ENCODE results near the gene SCARB1.

SCARB1 gene

DNA sequence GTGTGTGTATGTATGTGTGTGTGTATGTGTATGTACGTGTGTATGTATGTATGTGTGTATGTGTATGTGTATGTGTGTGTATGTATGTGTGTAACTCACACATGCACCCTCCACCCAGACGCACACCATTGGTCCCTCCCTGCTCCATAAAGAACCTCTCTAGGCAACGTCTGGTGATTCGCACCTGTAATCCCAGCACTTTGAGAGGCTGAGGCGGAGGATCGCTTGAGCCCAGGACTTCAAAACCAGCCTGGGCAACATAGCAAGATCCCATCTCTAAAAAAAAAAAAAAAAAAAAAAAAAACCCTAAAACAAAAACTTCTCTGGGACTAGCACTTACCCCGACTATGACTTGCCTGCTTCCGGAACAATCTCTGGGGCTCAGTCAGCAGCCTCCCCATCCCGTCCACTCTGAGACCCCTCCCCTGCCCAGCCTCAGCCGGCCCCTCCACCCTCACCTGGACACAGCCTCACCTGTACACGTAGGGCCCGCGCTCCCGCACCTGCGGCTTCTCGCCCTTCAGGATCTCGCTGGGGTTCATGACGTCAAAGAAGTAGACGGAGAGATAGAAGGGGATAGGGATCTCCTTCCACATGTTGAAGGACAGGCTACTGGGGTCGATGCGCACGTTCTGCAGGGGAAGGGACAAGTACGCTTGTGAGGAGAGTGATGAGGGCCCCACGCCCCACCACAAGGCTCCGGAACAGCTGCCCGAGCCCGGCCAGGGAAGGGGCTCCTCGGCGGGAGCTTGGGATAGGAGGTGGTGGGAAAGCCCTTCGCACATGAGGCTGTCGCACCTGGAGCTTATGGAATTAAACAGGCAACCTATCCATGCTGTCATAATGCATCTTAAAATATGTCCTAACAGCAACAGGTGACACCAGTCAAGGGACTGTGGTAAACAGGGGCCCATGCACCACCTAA is 46.3 kb downstream of the SCARB1 start:
- DNase-seq: no peak

DNA sequence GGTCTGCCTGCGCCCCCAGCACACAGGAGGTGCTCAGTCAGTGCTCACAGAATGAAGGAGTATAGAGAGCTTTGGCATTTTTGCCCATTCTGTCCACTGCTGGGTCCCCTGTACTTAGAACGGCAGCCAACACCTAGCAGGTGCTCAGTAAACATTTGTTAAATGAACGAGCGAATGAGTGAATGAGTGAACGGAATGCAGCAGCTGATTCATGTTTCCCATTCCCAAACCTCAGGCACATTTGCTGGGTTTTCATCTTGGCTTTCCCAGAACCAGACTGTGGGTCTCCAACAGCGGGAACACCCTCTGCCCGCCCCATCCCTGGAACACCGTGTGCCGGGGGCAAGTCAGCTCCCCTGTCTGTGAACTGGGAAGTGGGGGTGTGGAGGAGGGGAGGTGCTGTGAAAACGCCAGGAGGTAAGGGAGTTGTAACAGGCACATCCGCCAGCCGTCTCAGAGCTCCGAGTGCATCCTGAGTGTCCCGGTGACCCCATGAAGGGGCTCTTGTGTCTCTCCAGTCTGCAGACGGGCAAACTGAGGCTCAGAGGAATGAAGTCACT is 47.3 kb downstream of the SCARB1 start:
- no peak for DNase-seq

DNA sequence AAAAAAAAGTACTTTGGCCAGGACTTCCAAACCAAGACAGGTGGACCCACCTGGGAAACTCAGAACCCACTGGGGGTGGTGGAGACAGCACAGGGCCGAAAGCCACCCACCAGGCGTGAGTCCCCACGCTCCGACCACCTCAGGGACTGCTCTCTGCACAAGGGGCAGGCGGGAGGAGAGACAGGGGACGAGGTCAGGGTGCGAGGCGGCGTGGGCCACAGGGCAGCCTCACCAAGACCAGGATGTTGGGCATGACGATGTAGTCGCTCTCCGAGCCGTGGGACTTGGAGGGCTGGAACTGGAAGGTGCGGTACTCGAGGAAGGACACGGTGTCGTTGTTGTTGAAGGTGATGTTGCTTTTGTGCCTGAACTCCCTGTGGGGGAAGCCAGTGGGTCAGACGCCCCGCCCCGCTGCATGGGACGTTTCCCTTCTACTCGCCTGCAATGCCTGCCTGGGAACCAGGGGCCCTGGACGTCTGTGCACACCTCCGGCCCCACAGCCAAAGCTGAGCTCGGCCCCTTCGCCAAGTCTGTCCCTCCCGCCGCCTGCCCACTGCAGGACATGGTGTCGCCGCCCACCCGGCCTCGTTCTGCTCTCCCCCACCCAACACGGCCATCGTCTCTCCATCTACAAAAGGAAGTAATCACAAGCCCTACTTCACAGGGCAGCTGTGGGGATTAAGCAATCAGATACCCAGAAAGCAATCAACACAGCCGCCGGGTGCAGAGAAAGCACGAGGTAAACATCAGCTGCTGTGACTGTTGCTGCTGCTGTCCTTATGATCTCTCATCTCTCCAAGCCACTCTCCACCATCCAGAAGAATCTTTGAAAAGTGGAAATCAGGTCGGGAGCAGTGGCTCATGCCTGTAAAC is 48.7 kb downstream of the SCARB1 start:
- no peak for DNase-seq

DNA sequence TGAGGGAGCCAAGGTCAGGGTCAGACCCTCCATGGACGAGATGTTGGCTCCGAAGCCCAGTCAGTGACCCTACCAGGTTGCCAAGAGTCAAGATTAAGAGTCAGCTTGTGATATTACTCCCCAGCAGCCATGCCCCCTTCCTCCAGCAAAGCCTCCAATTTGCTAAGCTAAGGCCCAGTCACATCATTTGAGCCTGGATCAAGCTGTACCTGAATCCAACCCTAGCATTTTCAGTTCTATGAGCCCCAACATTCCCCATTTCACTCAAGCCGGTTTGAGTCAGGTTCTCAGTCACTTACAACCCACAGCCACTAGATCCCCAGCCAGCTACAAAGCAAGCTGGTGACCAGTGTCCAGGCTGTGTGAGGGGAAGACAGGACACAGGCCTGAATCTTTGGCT is 49.9 kb downstream of the SCARB1 start:
- DNase-seq: no peak

DNA sequence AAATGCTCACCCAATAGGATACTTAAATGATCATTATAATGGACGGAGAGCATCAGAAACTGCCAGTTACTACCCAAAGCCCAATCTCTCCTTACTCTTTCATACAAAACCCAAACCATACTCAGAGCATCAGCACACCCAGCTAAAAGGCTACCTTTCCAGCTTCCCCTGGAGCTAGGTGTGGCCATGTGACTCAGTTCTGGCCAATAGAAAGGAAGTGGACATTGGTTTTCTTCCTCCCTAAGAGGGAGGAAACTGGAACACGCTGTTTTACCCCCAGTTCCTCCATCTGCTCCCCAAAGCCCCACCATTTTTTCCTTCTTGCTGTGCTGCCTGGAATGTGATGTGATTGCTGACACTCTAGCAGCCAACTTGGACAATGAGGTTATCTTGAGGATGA is 50.7 kb downstream of the SCARB1 start:
- DNase-seq: no peak

DNA sequence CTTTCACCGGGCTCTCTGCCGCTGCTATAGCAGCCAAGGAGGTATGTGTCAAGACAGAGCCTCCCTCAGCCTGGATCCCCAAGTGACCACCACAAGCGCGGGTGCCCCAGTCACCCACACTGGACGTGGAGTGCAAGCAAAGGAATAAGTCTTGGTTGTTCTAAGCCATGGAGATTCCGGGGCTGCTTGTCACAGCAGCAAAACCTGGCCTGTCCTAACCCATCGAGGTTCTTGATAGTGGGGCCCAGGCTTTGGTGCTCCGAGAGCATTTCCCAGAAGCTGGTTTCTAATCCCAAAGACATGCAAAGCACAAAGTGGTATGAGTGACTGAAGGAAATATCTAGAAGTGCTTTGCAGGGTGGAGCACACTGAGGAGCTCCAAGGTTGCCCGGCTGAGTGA is 51.3 kb downstream of the SCARB1 start:
- no peak for DNase-seq

DNA sequence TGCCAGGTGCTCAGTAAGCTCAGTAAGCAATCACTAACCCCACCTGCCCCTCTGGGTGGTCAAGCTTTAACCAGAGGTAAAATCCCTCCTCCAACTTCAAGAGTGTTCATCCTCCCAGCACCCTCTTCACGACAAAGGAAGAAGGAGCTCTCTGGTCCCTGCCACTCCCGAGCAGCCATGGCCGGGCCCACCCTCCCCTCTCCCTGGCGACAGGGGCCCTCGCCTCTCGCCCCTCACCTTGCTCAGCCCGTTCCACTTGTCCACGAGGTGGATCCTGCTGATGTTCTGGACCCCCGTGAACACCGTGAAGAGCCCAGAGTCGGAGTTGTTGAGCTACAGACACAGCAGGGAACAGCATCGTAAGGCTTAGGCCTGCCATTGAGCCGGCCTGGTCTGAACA is 52.0 kb downstream of the SCARB1 start:
- DNase-seq: no peak

DNA sequence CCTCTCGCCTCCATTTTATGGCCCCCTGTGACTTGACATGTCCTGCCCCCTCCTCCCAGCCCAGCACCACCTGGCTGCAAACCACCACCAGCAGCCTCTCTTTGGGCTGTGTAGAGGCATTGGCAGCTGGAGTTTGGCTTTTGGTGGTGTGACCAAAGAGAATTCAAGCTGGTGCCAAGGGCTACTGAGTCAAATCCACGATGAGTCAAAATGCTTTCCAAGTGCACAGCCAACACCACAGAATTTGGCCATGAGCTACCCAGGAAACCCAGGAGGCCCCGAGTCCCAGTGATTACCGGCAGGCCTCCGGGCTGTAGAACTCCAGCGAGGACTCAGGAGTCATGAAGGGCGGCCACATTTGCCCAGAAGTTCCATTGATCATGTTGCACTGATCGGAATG is 53.8 kb downstream of the SCARB1 start:
- no peak for DNase-seq

DNA sequence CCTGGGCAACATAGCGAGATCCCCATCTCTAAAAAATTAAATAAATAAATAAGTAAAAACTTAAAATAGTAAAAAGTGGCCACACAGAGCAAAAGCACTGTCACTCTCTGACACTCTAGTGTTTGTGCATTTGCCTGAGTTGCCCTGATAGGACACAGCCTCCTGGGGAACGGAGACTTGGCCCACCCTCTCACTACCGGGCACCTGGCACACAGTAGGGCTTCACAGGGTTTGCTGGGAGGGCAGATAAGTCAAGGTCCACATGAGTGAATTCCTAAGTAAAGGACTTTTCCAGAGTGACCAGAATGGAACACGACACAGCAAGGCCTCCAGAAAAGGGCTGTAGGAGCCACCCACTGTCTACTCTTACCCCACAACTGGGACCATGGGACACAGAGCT is 54.3 kb downstream of the SCARB1 start:
- no peak for DNase-seq

DNA sequence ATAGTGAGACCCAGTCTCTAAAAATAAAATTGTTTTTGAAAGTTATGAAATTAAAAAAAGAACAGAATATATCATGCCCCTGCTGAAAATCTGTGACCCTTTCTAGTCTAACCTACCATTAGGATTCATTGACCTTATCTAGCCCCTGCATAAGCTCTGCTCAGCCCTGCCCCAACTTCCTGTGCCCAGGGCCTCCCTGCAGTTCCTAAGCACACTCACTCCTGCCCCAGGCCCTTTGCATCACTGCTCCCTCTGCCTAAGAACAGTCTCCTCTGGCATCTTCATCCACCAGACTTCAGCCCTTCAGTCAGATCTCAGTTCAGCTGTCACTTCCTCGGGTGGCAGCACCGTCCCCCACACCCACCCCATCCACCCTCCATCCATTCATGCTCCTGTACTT is 55.4 kb downstream of the SCARB1 start:
- DNase-seq: no peak

DNA sequence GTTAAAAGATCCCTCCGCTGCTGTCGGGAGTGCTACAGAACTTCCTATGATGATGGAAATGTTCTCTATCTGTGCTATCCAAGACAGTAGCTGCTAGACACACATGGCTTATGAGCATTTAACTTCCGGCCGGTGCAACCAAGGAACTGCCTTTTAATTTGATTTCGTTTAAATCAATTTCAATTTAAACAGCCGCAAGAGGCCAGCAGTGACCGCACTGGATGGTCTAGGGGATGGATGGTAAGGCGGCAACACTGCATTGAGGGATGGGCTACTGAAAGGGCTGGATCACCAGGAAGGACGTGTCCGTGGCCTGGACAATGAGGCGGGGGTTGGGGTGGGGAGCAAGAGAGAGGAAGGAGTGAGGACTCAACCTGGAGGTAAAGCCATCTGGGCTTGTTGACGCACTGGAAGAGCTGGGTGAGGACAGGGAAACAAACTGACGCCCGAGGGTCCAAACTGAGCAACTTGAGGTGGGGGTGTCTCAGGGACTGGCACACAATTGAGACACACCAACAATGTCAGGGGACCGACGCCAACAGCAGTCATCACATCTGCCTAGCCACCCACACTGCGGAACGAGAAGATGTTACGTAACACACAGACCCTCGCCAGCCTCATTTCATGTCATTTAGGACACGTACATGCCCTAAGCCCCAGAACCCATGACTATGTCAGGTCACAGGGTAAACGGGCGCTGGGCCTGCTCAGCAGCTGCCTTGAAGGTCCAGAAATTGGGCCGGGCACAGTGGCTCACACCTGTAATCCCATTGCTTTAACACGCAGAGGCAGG is 57.6 kb downstream of the SCARB1 start:
- no peak for DNase-seq

DNA sequence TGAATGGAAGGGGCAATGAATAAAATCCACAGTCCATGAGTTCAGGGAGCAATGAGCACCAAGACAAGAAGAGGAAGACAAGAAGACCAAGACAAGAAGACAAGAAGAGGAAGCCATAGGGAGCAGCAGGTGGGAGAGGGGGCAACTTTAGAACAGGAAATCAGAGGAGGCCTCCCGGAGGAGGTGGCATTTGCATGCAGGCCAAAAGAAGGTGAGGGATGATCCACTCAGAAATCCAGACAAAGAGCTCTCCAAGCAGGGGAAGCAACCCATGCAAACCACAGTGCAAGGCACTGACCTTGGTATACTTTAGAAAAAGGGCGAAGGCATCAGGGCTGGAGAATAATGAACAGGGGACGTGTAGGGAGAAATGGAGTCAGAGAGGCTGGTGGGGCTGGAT is 58.6 kb downstream of the SCARB1 start:
- DNase-seq: no peak

DNA sequence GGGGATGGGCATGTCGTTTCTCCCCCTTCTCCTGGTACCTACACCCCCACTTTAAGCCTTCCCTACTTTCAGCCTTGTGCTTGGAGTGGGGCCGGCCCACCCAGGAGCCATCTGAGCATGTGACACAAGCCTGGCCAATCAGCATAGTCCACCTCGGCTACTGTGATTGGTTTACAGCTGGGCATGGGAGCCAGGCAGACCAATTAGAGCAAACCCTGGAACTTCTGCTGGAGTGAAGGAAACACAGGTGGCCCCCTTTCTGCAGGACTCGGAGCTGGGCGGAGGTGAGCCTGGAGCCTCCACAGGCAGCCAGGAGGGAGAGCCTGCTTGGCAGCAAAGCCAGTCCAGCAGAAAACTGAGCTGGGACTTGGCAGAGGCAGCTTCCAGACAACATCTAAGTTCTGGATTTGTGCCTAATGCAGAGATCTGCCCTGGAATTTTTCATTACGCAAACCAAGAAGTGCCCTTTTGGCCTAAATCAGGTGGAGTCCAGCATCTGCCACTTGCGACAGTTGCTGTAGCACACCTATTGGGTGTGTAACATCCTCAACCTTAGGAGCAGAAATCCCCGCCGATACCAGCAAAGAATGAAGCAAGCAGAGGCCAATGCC is 59.5 kb downstream of the SCARB1 start:
- no peak for DNase-seq

DNA sequence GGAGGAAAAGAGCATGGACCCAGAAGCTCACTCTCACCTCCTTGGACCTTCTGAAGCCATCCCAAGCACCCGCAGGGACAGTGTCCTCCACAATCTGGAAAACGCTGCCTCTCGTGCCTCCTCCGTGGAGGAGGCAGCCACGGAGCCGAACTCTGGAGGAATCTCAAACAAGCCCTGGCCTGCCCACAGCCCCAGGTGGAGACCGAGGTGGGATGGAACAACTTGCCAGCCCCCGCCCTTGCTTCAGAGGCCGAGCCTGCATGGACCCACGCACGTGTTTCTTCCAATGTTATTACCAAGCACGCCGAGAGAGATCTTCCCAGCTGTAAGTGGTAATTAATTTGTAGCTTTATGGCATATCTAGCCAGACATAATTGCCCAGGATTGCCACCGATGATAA is 61.3 kb downstream of the SCARB1 start:
- no peak for DNase-seq

DNA sequence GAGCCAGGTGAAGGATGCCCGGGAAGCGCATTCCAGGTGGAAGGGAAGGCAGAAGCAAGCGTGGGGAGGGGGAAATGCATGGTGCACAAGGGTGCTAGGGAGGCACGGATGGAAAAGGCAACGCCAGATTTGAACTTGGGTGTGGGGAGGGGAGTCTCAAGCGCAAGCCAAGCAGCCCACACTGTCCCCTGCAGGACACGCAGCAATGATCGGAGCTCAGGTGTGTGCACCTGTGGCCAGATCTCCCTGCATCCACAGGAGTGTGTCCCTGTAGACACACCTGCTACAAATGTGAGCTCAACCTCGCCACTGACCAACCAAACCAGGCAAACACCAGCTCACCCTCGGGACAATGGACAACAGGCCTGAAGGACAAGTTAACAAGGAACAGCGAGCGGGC is 63.2 kb downstream of the SCARB1 start:
- no peak for DNase-seq

DNA sequence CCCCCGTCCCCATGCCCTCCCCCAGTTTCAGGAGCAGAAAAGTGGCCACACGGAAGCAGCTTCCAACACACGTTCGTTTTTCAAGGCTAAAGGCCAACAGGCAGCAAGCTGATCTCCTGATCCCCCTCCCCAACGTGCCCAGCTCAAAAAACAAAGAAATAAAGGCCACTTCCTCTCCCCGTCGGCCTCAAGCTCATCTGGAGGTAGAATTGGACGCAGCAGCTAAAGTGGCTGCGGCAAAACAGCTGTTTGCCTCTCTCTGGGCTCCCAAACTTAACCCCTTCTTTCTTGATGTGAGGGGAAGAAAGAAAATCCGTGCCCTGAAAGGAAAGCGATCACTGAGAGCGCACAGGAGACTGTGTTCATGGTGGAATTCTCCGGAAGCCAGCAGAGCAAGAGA is 66.3 kb downstream of the SCARB1 start:
- DNase-seq: no peak

DNA sequence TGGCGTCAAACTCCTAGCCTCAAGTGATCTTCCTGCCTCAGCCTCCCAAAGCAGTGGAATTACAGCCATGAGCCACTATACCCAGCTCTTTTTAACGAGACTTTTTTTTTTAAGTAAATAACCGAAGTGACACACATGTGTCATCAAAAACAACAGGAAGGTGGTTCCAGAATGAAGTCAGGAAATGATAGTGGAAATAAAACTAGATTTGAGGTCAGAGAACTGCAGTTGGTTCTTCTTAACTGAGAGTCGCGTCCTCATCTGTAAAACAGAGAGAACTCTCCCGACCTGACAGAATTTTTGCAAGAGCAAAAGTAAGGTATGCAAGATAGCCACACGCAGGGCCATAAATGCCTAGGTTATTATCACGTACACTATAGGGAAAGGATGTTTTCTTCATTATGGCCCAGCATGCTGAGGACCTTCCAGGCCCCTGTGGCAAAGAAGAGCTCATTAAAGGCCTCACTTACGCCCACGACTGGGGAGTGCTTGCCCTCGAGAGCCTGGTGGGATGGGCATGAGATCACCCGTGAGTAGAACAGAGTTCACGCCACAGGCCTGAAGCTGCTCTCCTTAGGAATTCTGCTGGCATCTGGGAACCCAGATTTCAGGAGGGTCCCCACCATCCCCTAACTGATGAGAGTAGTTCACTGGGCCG is 67.2 kb downstream of the SCARB1 start:
- DNase-seq: no peak

DNA sequence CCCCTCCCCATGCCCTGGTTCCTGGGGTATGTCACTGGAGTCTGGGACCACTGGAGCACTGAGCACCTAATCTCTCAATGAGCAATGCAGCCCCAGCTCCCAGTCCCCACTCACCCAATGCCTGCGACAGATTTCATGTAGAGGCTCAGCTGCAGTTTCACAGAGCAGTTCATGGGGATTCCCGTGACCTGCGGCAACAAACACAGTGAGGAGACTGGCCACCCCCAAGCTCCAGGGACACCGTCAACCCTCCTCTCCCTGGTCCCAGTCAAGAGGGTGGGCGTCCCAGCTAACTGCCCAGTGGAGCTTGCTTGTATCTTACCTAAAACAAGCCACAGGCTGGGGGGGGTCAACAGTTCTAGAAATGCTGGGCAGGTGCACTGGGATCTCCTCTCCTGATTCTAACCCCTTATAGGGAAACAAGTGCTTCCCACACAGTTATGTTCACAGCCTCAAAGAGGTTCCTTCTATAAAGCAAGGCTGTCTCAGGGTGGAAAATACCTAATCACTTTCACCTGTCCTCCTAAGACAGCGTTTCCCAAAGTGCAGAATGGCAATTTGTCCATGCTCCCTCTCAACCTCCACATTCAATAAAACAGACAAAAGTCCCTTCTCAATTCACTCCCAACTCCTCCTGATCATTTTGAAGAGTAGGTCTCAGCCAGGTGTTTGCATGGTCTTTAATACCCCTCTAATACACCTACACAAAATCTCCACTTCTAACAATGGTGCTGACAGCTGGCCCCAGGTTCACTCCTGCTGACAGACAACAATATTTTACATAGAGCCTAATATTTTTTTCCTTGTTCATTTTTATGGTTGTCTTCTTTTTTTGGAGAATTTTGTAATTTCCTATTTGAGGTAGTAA is 68.3 kb downstream of the SCARB1 start:
- no peak for DNase-seq

DNA sequence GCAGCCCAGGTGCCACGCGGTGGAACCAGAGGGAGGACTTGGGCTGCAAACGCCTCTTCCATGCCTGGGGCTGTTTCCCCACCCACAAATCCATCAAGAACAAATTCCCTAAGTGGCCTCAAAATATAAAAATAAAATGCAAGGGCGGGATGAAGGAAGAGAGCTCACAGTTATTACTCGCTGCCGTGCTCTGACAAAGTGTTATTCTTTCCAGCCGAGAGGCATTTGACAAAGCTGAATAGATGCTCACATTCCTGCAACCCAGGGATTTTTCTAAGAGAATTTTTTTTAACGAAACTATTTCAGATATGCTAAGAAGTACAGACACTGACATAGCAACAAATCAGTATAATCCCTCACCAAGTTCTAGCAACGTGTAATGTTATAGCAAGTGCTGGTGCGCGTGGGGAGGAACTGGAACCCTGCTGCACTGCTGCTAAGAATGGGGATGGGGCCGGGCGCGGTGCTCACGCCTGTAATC is 70.7 kb downstream of the SCARB1 start:
- DNase-seq: no peak

DNA sequence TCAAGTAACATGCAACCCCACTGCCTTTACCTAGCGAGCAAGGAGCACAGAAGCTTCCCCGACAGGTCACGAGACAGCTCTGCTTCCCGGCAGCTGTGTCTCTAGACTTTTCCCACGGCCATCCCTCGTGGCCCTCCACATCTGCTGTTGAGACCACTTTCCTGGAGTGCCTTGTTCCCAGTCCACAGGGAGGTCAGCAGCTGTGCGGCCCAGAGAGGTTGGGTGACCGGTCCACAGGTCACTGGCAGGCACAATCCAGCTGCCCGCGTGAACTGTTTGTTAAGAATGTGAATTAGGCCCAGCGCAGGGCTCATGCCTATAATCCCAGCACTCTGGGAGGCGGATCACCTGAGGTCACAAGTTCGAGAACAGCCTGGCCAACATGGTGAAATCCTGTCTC is 71.5 kb downstream of the SCARB1 start:
- no peak for DNase-seq

All from CD4-positive, alpha-beta T cell treated with Interleukin-17A for 4 hours (primary cell).